Body of pancreas (tissue), 4 donors: Measurements from ENCODE around the gene BCL6. TPM values are rescaled to one million over a fixed set of nuclear protein-coding genes. Genes with fewer than 3 reads are reported as not detected.

Experiments
- ATAC-seq: fragments of 150-250 bp; one replicate; pipeline ENCODE4 v1.9.1; 2016
- DNase-seq, 4 donors: peaks; one replicate each; pipeline ENCODE4 v3.0.0-alpha.2; 2019
- H3K27ac ChIP-seq, 4 donors: fragments of 200-600 bp; sonication (generic); 1 replicate in 3 of 4; 2 replicates in 1 of 4; pipeline versions ENCODE4 v1.5.1 to v1.6.1; 2016 to 2019; ENCODE audit warnings: mild to moderate bottlenecking in 1 of 4, mixed read lengths in 1 of 4, moderate library complexity in 1 of 4
- H3K27me3 ChIP-seq, 2 donors: fragments of 200-600 bp; sonication (generic); one replicate each; pipeline ENCODE4 v1.6.0; 2016; ENCODE audit warnings: mild to moderate bottlenecking in 1 of 2
- H3K36me3 ChIP-seq, 2 donors: fragments of 200-600 bp; sonication (generic); replicated peaks in 1 of 2; 2 replicates each; pipeline ENCODE4 v1.5.1; 2016; ENCODE audit warnings: low read depth in 2 of 2; ENCODE audit not compliant: insufficient read depth in 1 of 2
- H3K4me1 ChIP-seq: fragments of 200-600 bp; sonication (generic); one replicate; pipeline ENCODE4 v1.6.0; 2016
- H3K4me3 ChIP-seq, 2 donors: fragments of 200-600 bp; sonication (generic); 1 replicate in 1 of 2; 2 replicates in 1 of 2; pipeline ENCODE4 v1.5.1; 2016 to 2019
- H3K9me3 ChIP-seq, 3 donors: fragments of 200-600 bp; sonication (generic); 1 replicate in 2 of 3; 2 replicates in 1 of 3; pipeline ENCODE4 v1.5.1; 2016
- POLR2A ChIP-seq, 3 donors: fragments of 450-650 bp; IDR thresholded peaks; one replicate each; pipeline ENCODE4 v1.6.1; 2016; ENCODE audit warnings: antibody characterized with exemption in 3 of 3, mild to moderate bottlenecking in 2 of 3
- WGBS, 2 donors: methylation state at CpG; one replicate each; pipeline ENCODE4 v1.1.5; 2017; 5-methylcytosine and 5-hydroxymethylcytosine counted together
- intact Hi-C: fragments of 100-400 bp; cut with DNase I; formaldehyde crosslinking; loops from one replicate; pipeline ENCODE4 v1.15.1; 2023
- total RNA-seq, 2 donors: library from RNA; depleted of rRNA; stranded (reverse); fragments of >200 nt; gene quantifications; one replicate each; pipeline ENCODE4 v1.1.0, GENCODE V29; 2016
- TF ChIP-seq, protein P1 (sequence below), 7 experiments: fragments of 450-650 bp in 4 of 7; fragments of 200-600 bp in 3 of 7; sonication (generic) in 3 of 7; IDR thresholded peaks; one replicate each; pipeline ENCODE4 v1.5.1; 2016 to 2019; ENCODE audit warnings: antibody characterized with exemption in 7 of 7

The BCL6 gene
- total RNA-seq, 2 donors from 2014 or later: 45.7 to 53.4 TPM

GRCh38 chr3:187738331-187739093, 6.8 kb downstream of the BCL6 start:
- peak; percentile 72 for ATAC-seq

GRCh38 chr3:187738071-187738330, 7.3 kb downstream of the BCL6 start:
- ATAC-seq (no peak), DNase-seq (no peak)
- Histone ChIP-seq H3K9me3 (no peaks in the 10 kb centered on the region), H3K36me3 (peaks cover 0 to 4% of the 10 kb centered on the region in 2 donors), H3K27me3 (no peaks in the 10 kb centered on the region), H3K27ac (peak overlapping the region; percentile 89 to 99 (median 99)), H3K4me3 (no peak overlapping the region), H3K4me1 (peaks cover 45% of the 10 kb centered on the region)
- intact Hi-C loops: loop anchor here (5.0 kb wide), 1 partner anchor 1219 kb away; no protein-coding TSS in a partner anchor
- 0 to 6% methylated on average over 7 of the region's 7 CpGs for WGBS, 2 donors
- no peak for TF ChIP-seq POLR2A (IDR thresholded peaks at IDR 0.05)
- TF ChIP-seq, protein P1, sequence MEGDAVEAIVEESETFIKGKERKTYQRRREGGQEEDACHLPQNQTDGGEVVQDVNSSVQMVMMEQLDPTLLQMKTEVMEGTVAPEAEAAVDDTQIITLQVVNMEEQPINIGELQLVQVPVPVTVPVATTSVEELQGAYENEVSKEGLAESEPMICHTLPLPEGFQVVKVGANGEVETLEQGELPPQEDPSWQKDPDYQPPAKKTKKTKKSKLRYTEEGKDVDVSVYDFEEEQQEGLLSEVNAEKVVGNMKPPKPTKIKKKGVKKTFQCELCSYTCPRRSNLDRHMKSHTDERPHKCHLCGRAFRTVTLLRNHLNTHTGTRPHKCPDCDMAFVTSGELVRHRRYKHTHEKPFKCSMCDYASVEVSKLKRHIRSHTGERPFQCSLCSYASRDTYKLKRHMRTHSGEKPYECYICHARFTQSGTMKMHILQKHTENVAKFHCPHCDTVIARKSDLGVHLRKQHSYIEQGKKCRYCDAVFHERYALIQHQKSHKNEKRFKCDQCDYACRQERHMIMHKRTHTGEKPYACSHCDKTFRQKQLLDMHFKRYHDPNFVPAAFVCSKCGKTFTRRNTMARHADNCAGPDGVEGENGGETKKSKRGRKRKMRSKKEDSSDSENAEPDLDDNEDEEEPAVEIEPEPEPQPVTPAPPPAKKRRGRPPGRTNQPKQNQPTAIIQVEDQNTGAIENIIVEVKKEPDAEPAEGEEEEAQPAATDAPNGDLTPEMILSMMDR (IDR thresholded peaks at IDR 0.05): no peak

More at GRCh38 chr3:187738331-187739093, 6.8 kb downstream of the BCL6 start:
- TF ChIP-seq, protein P1 (IDR thresholded peaks at IDR 0.05): peak; percentile 56 to 95 (median 87)
- peak; percentile 15 to 47 (median 42) for TF ChIP-seq POLR2A (IDR thresholded peaks at IDR 0.05)
- 2 to 3% methylated on average over 43 of the region's 43 CpGs for whole genome bisulfite sequencing, 2 donors
- Histone ChIP-seq H3K9me3 (no peaks in the 10 kb centered on the region), H3K4me1 (peaks cover 45% of the 10 kb centered on the region), H3K4me3 (peak overlapping the region in 1 of 2 donors; percentile 27), H3K36me3 (no peaks in the 10 kb centered on the region), H3K27me3 (no peaks in the 10 kb centered on the region), H3K27ac (peak overlapping the region; percentile 89 to 99 (median 99))
- DNase-seq: peak; percentile 88 to 94 (median 91)
- intact Hi-C loops: loop anchor here (5.0 kb wide), 1 partner anchor 1219 kb away; no protein-coding TSS in a partner anchor

GRCh38 chr3:187737368-187738070, 7.7 kb downstream of the BCL6 start:
- 19 to 28% methylated on average over 25 to 40 of the region's 41 CpGs for WGBS, 2 donors
- no peaks in the 10 kb centered on the region for H3K9me3 ChIP-seq
- H3K4me1 ChIP-seq: peaks cover 45% of the 10 kb centered on the region
- H3K27me3 ChIP-seq: no peaks in the 10 kb centered on the region
- peak overlapping the region; percentile 89 to 99 (median 99) for H3K27ac ChIP-seq
- DNase-seq: peak; percentile 60 to 75 (median 65)
- TF ChIP-seq, protein P1 (IDR thresholded peaks at IDR 0.05): peak in 3 of 7 experiments; percentile 24 to 33 (median 31)
- TF ChIP-seq POLR2A (IDR thresholded peaks at IDR 0.05): peak in 1 of 3 donors; percentile 15
- ATAC-seq: peak; percentile 26
- no peak overlapping the region for H3K4me3 ChIP-seq
- H3K36me3 ChIP-seq: peaks cover 0 to 7% of the 10 kb centered on the region in 2 donors
- intact Hi-C loops: loop anchor here (5.0 kb wide), 1 partner anchor 1220 kb away; no protein-coding TSS in a partner anchor

DNA sequence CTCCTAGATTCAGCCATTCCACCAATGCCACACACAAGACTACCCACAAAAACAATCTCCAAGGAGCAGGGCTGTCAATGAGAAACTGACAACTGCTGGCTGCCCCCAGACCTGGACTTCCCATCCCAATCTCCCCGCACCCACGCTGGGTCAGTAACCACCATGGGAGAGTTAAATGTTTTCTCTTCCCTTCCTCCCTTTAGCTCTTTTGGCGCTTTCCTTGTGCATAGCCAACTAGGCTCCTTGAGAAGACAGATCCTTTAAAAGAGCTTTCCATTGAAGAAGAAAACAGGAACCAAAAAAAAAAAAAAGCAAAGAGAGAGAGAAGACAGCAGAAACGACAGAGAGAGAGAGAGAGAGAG, 8.3 kb downstream of the BCL6 start:
- 66 to 75% methylated on average over 4 of the region's 4 CpGs for WGBS, 2 donors
- peaks cover 0 to 13% of the 10 kb centered on the region in 2 donors for H3K36me3 ChIP-seq
- intact Hi-C loops: loop anchor here (5.0 kb wide), 1 partner anchor 1220 kb away; no protein-coding TSS in a partner anchor
- TF ChIP-seq, protein P1 (IDR thresholded peaks at IDR 0.05): no peak
- no peak for TF ChIP-seq POLR2A (IDR thresholded peaks at IDR 0.05)
- H3K4me1 ChIP-seq: peaks cover 40% of the 10 kb centered on the region
- H3K9me3 ChIP-seq: no peaks in the 10 kb centered on the region
- H3K27me3 ChIP-seq: no peaks in the 10 kb centered on the region
- DNase-seq: no peak
- no peak for ATAC-seq
- no peak overlapping the region for H3K4me3 ChIP-seq
- H3K27ac ChIP-seq: peak overlapping the region in 2 of 4 donors; percentile 99
